LoVo (cell line): Measurements from ENCODE around the gene PRG2.

ENCODE experiments used
- DNase-seq: peaks from one replicate; pipeline ENCODE4 v3.0.0-alpha.2; 2016; ENCODE audit warnings: low spot score

PRG2 gene

GRCh38 chr11:57390535-57390934 lies at the start of gene PRG2:
TSS of gene PRG2 (minus strand) at chr11:57390650. CDS start at chr11:57389944, 706 bp downstream.
- no peak for DNase-seq

- DNase-seq: no peak
These were observed 49.3 kb upstream of the PRG2 start for GRCh38 chr11:57439786-57440185.

- DNase-seq: no peak
These were observed 48.2 kb upstream of the PRG2 start for GRCh38 chr11:57438345-57439285.

GRCh38 chr11:57436031-57436430 lies 45.6 kb upstream of the PRG2 start:
- no peak for DNase-seq

GRCh38 chr11:57434640-57435546 lies 44.4 kb upstream of the PRG2 start:
- no peak for DNase-seq

- no peak for DNase-seq
These were observed 42.3 kb upstream of the PRG2 start for GRCh38 chr11:57432714-57433163.

- no peak for DNase-seq
These were observed 41.7 kb upstream of the PRG2 start for GRCh38 chr11:57432149-57432561.

GRCh38 chr11:57430952-57431351 lies 40.5 kb upstream of the PRG2 start:
- DNase-seq: no peak

- DNase-seq: no peak
These were observed 39.5 kb upstream of the PRG2 start for GRCh38 chr11:57429946-57430345.

GRCh38 chr11:57428643-57429042 lies 38.2 kb upstream of the PRG2 start:
- DNase-seq: no peak

GRCh38 chr11:57427727-57428082 lies 37.3 kb upstream of the PRG2 start:
- no peak for DNase-seq

GRCh38 chr11:57426929-57427726 lies 36.7 kb upstream of the PRG2 start, which contains the start of gene SLC43A3:
TSS of gene SLC43A3 (minus strand) at chr11:57427121. CDS start at chr11:57426172, 949 bp downstream.
- peak; percentile 16 for DNase-seq

- DNase-seq: peak; percentile 2
These were observed 36.0 kb upstream of the PRG2 start for GRCh38 chr11:57426439-57426928.

- DNase-seq: no peak
These were observed 35.4 kb upstream of the PRG2 start for GRCh38 chr11:57425565-57426438.

GRCh38 chr11:57424792-57425564 lies 34.5 kb upstream of the PRG2 start:
- no peak for DNase-seq

- DNase-seq: no peak
These were observed 33.8 kb upstream of the PRG2 start for GRCh38 chr11:57424137-57424791.

GRCh38 chr11:57422669-57423068 lies 32.2 kb upstream of the PRG2 start:
- DNase-seq: no peak

- no peak for DNase-seq
These were observed 31.4 kb upstream of the PRG2 start for GRCh38 chr11:57421805-57422204.

- DNase-seq: no peak
These were observed 30.6 kb upstream of the PRG2 start for GRCh38 chr11:57421066-57421465.
